Activated CD4-positive, alpha-beta T cell treated with anti-CD3 and anti-CD28 coated beads for 48 hours (primary cell): ENCODE results near the gene ITIH4.
A peak's percentile ranks its signal among the peaks of the same experiment; 100 is the strongest.

ENCODE experiments used
- DNase-seq: peaks from one replicate; pipeline ENCODE4 v3.0.0-alpha.2; 2020

Gene ITIH4

GRCh38 chr3:52829906-52830463 is 487 bp downstream of the ITIH4 start:
- no peak for DNase-seq

- no peak for DNase-seq
These were observed 990 bp downstream of the ITIH4 start for GRCh38 chr3:52829482-52829881.

- DNase-seq, result no peak
These were observed 2.6 kb downstream of the ITIH4 start for GRCh38 chr3:52827866-52828376.

GRCh38 chr3:52827441-52827840 is 3.0 kb downstream of the ITIH4 start:
- DNase-seq, result no peak

- DNase-seq, result no peak
These were observed 6.4 kb downstream of the ITIH4 start for GRCh38 chr3:52824037-52824436.

- DNase-seq, result no peak
These were observed 8.1 kb downstream of the ITIH4 start for GRCh38 chr3:52822363-52822762.

GRCh38 chr3:52820736-52821135 is 9.7 kb downstream of the ITIH4 start:
- peak; percentile 36 for DNase-seq

- DNase-seq, result no peak
These were observed 10.5 kb downstream of the ITIH4 start for GRCh38 chr3:52819936-52820335.

GRCh38 chr3:52817860-52818259 is 12.6 kb downstream of the ITIH4 start:
- no peak for DNase-seq

GRCh38 chr3:52817221-52817620 is 13.3 kb downstream of the ITIH4 start:
- no peak for DNase-seq

GRCh38 chr3:52816654-52817053 is 13.8 kb downstream of the ITIH4 start:
- no peak for DNase-seq

GRCh38 chr3:52816199-52816598 is 14.3 kb downstream of the ITIH4 start:
- DNase-seq, result no peak

- DNase-seq, result no peak
These were observed 16.7 kb downstream of the ITIH4 start for GRCh38 chr3:52813810-52814209.

- no peak for DNase-seq
These were observed 18.9 kb downstream of the ITIH4 start for GRCh38 chr3:52811452-52812011.

GRCh38 chr3:52810923-52811322 is 19.5 kb downstream of the ITIH4 start:
- DNase-seq, result no peak

- DNase-seq, result no peak
These were observed 20.7 kb downstream of the ITIH4 start for GRCh38 chr3:52809662-52810377.

- no peak for DNase-seq
These were observed 21.3 kb downstream of the ITIH4 start for GRCh38 chr3:52809149-52809548.

- no peak for DNase-seq
These were observed 25.0 kb downstream of the ITIH4 start for GRCh38 chr3:52805270-52806039.

- no peak for DNase-seq
These were observed 28.6 kb downstream of the ITIH4 start for GRCh38 chr3:52801839-52802238.

- no peak for DNase-seq
These were observed 30.4 kb downstream of the ITIH4 start for GRCh38 chr3:52800079-52800478.

GRCh38 chr3:52798978-52799476 is 31.4 kb downstream of the ITIH4 start:
- DNase-seq, result peak; percentile 41

GRCh38 chr3:52798376-52798977 is 32.0 kb downstream of the ITIH4 start:
- no peak for DNase-seq

- no peak for DNase-seq
These were observed 34.1 kb downstream of the ITIH4 start for GRCh38 chr3:52796411-52796810.
